A549 treated with GW870086 at 1 μM for 4 hours (cell line): ENCODE results near the gene ISG15. TPM values are rescaled to one million over a fixed set of nuclear protein-coding genes. Genes with fewer than 3 reads are reported as not detected.

Source experiments
- total RNA-seq: library from RNA; stranded (reverse); fragments of 200-300 nt; extraction: Qiagen RNA extraction; gene quantifications from 5 replicates; pipeline ENCODE4 v1.2.3, GENCODE V29; 2022; ENCODE audit warnings: low read depth

Gene ISG15
- 19.1 to 22.3 TPM (median 19.9 TPM) in 5 replicates for total RNA-seq

GRCh38 chr1:1013105-1013921 is at the start of gene ISG15:
Gene ISG15 (plus strand): TSS chr1:1013497. CDS start chr1:1013574, 77 bp downstream.

DNA sequence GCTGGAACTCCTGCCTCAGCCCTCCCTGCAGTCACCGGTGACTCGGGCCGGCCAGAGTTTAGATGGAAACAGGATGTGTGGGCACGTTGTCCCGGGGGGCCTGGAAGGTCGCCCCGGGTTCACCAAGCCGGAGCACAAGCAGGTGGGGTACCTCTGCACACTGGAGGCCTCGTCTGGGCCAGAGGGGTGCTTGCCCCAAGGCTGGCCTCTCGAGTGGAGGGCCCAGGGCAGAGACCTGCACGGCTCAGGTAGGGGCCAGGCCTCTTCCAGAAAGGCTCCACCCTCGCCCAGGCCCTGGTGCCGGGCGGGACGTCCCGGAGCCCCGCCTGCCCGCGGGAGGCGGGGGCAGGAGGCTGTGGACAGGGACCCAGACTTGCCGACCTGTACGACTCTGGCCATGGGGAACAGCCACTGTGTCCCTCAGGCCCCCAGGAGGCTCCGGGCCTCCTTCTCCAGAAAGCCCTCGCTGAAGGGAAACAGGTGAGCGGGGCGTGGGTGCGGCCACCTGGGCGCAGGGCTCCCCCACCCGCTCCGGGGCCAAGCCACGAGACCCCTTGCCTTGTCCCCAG is 47.1 kb upstream of the ISG15 start, which contains the start of gene PLEKHN1:
Gene PLEKHN1 (plus strand): TSS at position 348 of the 569 bp plus-strand sequence. CDS start 50 bp downstream, at position 398.

DNA sequence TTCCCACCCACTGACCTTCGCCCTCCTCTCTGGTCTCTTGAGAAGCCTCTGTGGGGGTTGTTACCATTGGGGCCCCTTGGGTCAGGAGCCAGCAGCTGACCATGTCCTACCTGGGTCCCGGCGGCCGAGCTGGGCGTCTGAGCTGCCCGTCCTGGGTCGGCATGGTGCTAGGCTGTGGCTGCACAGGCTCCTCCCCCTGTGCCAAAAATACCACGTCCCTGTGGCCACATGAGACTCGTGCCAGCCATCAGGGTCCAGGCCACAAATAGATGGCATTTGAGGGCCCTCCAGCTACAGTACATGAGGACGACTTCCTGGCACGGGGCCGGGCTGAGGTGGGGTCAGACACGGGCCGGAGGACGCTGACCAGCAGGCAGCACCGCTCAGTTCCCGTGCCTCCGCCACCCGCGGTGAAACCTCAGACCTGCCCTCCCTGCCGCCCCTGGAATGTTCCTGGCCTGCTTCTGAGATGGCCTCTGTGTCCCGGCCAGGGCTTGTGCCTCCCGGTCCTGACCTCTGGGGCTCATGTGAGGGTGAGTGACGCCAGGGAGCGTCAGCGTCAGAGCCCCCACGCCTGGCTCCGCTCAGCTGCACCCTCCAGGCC is 31.2 kb upstream of the ISG15 start, which contains the start of gene PERM1:
Gene PERM1 (minus strand): TSS at position 139 of the 604 bp plus-strand sequence. CDS start 1,064 bp downstream, outside the sequence.

DNA sequence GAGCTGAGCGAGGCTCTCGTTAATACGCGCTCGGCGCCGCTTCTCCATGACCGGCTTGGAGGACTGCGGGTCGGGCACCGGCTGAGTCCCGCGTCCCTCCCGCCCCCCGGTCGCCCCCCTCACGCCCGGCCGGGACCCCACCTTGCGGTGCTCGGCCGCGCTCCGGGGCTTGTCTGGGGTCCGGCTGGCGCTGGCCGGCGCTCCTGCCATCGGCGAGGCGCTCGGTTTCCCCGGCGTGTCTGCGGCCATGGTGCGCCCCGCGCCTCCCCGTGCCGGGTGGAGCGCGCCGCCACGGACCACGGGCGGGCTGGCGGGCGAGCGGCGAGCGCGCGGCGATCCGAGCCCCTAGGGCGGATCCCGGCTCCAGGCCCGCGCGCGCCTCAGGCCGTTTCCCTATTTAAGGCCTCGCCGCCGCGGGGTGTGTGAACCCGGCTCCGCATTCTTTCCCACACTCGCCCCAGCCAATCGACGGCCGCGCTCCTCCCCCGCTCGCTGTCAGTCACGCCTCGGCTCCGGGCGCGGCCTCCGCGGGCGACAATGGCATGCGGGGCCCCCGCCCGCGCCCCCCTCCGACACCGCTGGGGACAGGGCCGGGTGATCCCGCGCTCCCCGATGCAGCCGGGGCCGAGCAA is 13.5 kb upstream of the ISG15 start, which contains the start of gene HES4:
Gene HES4 (minus strand): TSS at position 373 of the 632 bp plus-strand sequence. CDS start 124 bp downstream, at position 249.

GRCh38 chr1:1020000-1020404 is 6.7 kb downstream of the ISG15 start, which contains the start of gene AGRN:
Gene AGRN (plus strand): TSS chr1:1020120. CDS start chr1:1020173, 53 bp downstream.

Other genes with a start within 250 kb of the ISG15 start
- gene SAMD11, start 89.6 kb upstream of the ISG15 start, total RNA-seq, result 16.9 to 31.9 TPM (median 30.4 TPM) in 5 replicates
- gene NOC2L, start 54.2 kb upstream of the ISG15 start, total RNA-seq, result 67.6 to 85.4 TPM (median 84.8 TPM) in 5 replicates
- 9.1 to 16.4 TPM (median 15.4 TPM) in 5 replicates for gene KLHL17, start 52.9 kb upstream of the ISG15 start, total RNA-seq
- gene PLEKHN1, start 47.0 kb upstream of the ISG15 start, total RNA-seq, result 4.0 to 5.8 TPM (median 4.9 TPM) in 5 replicates
- 0.05 to 0.19 TPM (median 0.18 TPM) in 3 of 5 replicates, not detected in the others for gene PERM1, start 31.4 kb upstream of the ISG15 start, total RNA-seq
- gene HES4, start 13.4 kb upstream of the ISG15 start, total RNA-seq, result 29.4 to 60.9 TPM (median 54.8 TPM) in 5 replicates
- 76.1 to 112 TPM (median 108 TPM) in 5 replicates for gene AGRN, start 6.6 kb downstream of the ISG15 start, total RNA-seq
- 0.14 to 0.42 TPM (median 0.31 TPM) in 5 replicates for gene RNF223, start 60.8 kb downstream of the ISG15 start, total RNA-seq
- 9.8 to 14.4 TPM (median 13.9 TPM) in 5 replicates for gene C1orf159, start 102.6 kb downstream of the ISG15 start, total RNA-seq
- not detected in 5 replicates for gene TTLL10, start 160.4 kb downstream of the ISG15 start, total RNA-seq
- 0.14 to 0.19 TPM in 2 of 5 replicates, not detected in the others for gene TNFRSF18, start 193.1 kb downstream of the ISG15 start, total RNA-seq
- 0.12 to 0.22 TPM in 2 of 5 replicates, not detected in the others for gene TNFRSF4, start 200.7 kb downstream of the ISG15 start, total RNA-seq
- gene SDF4, start 218.5 kb downstream of the ISG15 start, total RNA-seq, result 108 to 134 TPM (median 126 TPM) in 5 replicates
- gene B3GALT6, start 218.7 kb downstream of the ISG15 start, total RNA-seq, result 11.1 to 18.4 TPM (median 17.7 TPM) in 5 replicates
- gene C1QTNF12, start 233.2 kb downstream of the ISG15 start, total RNA-seq, result 0.98 to 1.7 TPM (median 1.6 TPM) in 5 replicates